ENCODE results near the gene CD151.

Gene CD151

DNA sequence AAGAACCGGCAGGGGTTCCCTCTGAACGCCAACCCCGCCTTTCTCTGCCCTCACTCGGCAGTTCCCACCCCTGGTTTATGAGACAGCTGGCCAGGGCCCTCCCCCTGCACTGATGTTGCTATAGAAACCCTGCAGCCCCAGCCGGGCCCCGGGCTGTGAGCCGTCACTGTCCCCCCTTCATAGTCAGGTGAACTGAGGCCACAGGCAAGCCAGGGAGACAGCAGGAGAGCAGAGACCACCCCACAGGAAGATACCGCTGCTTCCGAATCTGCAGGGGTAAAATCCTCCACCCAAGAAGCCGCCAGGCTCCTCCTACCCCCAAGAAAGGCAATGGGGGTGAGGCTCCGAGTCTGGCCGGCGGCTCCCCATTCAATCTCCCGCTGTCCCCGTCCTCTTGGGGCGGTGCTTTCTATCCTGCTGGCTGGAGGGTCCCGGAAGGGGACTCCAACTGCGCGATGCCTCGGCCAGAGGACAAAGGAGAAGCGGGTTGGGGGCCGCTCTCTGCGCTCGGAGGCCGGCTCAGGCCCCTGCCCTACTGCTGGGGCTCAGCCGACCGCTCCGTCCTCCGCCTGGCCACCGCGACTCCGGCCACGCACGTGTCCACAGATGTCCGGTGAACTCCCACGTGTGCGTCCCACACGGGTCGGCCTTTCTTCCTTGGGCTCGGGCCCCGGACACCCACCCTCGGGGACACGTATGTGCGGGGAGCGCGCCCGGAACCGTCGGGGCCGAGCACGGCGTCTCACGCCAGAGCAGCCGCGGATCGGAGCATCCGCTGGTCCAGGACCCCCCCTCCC, 35.3 kb upstream of the CD151 start:
- ATAC-seq = peak; percentile 46 to 55

DNA sequence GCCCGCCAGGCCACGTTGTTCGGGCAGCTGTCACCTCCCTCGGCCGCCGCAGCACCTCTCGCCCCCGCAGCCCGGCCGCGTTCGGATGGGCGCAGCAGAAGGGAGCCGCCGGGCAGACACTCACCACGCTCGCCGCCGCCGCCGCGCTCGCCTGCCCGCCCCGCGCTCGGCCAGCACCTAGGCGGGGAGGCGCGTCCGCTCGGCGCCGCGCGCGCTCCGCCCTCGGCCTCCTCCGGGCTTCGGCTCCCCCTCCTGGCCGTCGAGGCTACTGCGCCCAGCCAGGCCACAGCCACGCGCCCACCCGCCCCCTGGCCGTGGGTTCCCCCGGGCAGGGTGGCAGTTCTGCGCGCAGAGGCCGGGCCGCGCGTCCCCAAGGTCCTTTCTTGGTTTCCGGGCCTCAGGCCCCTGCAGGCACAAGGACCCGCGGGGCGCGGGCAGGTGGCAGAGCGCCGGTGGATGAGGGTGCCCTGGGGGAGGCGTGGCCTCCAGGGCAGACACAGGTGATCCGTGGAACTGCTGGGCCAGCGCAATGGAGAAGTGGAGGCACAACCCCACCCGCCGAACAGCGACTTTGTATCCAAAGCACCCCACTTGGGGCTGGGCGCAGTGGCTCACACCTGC, 34.5 kb upstream of the CD151 start, which contains the start of gene SLC25A22:
TSS of gene SLC25A22 (minus strand) at position 189 of the 621 bp plus-strand sequence. CDS start 3,275 bp downstream, outside the sequence.
- peak; percentile 49 for ATAC-seq

DNA sequence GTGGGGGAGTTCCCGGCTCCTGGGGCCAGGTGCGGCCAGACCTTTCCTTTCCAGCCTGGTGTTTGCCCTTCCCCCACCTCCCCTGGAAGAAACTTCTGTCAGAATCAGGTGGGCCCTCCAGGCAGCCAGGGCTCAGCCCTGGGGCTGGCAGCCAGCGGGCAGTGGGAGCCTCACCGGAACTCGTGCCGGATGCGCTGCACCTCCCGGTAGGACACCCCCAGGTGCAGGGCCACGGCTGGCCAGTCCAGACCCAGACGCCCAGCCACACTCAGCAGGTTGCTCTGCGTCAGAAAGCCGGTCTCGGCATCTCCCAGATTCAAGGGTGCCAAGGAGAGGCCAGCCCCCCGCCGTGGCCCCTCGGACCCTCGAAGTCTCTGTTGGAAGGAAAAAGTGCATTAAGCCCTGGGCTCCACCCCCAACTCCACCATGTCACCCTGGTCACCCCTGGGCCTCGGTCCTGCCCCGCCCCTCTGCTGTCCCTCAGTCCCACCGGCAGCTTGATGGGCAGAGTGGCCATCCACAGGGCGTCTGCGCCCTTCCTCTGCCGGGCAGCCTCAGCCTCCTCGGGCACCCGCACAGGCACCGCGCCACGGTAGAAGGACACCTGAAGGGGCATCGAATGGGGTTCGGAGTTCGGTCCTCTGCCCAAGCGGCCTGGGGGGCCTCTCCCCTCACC, 33.0 kb upstream of the CD151 start:
- ATAC-seq = no peak

DNA sequence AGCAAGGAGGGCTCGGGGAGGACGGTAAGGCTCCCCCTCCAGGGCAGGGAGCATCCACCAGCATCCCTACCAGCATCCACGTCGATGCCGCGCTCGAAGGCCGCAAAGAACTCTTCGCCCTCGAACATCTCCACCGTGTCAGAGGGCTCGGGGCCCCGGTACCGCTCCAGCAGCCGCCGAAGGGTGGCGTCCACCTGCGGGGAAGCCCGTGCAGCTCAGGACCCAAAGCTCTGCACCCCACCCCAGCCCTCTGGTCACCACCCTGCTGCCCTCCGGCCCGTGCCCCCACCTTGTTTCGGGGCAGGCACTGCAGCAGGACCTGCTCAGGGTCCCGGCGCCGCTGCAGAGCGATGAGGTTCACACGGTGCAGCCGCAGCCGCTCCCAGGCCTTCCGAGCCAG, 32.3 kb upstream of the CD151 start:
- no peak for ATAC-seq

DNA sequence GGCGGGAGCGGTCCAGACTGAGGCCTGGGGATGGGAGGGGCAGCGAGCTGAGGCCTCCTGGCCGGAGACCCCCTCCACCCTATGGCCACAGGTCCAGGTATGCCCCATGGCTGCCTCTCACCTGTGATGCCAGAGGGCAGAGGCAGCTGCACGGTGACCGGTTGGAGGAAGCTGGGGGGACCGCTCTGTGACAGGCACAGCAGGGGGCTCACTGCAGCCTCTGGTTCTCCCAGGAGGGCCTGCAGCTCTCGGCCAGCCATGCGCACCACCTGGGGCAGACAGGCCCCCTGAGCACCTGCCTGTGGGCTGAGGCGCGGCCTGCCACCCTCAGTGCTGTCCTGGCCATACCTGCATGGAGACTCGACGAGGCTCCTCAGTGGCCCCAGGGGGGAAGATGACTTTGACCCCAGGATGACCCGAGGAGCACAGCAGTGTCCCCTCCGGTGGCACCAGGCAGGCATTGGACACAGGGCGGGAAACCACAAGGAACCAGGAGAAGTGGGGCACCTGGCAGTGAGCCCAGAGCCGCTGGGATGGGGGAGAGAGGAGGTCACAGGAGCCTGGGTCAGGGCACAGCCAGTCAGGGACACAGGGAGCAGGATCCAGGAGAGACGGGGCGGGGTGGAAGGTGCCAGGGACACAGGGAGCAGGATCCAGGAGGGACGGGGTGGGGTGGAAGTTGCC, 31.5 kb upstream of the CD151 start:
- no peak for ATAC-seq

DNA sequence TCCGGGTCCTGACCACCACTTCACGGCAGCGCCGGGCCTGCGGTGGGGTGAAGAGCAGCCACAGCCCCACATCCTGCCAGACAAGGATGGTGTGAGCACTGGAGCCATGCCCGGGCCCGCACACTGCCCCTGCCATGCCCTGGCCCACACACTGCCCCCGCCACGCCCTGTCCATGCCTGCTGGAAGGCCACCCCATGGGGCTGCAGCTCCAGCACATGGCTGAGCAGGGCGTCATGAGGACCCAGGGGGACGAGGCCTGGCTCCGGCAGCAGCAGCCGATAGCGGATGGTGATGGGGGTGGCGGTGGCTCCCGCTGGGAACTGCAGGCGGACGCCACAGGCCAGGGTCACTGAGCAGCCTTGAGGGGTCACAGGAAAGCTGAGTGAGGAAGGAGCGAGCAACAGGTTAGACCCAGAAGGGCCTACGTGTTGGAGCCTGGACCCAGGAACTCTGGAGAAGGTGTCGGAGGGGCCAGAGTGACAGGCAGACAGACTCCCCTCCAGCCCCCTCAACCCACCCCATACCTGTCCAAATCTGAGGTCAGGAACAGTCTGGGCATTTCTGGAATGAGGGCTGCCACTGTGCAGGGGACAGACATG, 30.6 kb upstream of the CD151 start:
- no peak for ATAC-seq

DNA sequence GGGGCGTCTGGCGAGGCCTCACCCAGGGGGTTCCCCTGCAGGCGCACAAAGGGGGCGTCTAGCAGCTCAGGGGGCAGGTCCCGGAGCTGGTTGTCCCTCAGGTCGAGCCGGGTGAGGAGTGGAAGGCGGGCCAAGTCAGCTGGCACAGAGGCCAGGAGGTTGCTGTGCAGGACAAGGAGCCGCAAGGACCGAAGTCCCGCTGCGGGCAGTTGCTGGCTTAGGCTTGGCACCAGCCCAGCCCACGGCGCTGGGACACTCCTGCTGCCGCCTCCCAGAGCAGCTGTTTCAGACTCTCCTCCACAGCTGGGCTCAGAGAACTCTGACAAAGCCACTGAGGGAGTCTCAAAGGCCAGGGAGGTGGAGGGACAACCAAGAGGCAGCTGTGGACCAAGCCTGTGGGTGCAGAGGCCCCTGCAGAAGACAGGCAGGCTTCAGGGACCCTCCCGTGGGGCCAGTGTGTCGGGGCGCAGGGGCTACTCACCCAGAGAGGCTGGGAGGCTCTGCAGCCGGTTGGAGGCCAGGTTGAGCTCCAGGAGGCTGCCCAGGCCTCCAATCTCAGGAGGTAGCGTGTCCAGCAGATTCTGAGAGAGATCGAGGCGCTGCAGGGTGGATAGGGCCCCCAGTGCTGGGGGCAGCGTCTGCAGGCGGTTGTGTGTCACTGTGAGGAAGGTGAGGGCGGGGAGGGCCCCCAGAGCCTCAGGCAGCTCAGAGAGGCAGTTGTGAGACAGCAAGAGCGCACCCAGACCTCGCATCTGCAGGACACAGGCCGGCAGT, 29.9 kb upstream of the CD151 start:
- ATAC-seq = no peak

DNA sequence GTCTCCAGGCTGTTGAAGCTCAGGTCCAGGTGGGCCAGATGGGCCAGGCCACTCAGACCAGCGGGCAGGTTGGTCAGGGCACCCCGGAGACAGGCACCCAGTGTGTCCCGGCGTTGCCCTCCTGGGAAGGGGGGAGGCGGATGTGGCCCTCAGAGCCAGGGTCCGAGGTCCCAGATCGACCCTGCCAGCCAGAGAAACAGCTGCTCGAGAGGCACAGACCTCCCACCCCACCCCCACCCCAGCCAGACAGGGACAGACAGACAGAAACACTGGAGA, 29.3 kb upstream of the CD151 start:
- no peak for ATAC-seq

DNA sequence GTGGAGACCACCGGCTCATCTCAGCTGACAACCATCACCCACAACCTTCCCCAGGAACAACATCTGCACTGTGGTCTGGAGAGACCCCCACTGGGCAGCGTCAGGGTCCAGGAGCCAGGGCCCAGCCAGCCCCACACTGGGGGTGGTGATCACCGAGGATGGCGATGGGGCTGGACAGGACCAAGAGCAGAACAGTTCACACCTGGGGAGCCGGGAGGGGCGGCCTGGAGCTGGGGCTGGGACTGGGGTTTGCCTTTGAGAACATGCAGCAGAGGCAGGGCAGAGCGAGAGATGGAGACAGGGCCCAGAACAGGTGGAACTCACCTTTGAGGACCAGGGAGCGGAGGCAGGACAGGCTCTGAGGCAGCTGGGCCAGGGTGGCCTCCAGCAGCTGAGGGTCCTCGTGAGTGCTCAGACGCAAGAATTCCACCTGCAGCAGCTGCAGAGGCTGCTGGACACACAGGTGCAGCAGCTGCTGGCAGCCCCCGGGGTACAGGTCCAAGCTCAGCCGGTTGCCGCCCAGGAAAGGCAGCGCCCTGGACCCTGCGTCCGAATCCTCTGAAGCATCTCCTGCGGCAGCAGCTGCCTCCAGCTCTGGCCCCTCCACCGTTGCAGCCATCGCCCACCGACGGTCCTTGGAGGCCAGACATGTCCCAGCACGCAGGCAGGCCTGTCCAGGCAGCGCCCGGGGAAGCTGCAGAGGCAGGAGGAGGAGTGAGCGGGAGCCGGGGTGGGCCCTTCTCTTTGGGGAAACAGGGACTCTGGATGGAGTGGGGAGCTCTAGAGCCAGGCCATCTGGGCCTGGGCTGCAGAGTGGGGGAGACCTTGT, 28.8 kb upstream of the CD151 start:
- no peak for ATAC-seq

DNA sequence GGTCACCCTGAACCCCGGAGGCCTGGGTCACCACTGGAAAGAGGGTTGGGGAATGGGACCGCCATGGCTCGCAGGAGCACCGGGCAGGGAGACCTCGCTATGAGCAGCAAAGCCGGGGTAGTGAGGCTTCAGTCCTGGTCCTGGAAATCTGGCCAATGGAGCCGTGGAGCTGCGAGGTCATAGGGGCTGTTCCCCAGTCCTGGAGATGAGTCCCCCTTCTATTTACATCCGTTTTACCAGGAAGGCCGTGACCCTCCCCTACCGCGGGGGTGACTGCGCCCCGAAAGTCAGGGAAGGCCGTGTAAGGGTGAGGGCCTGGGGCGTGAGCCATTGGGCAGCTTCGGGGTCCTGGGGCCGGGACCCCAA, 28.2 kb upstream of the CD151 start:
- no peak for ATAC-seq

DNA sequence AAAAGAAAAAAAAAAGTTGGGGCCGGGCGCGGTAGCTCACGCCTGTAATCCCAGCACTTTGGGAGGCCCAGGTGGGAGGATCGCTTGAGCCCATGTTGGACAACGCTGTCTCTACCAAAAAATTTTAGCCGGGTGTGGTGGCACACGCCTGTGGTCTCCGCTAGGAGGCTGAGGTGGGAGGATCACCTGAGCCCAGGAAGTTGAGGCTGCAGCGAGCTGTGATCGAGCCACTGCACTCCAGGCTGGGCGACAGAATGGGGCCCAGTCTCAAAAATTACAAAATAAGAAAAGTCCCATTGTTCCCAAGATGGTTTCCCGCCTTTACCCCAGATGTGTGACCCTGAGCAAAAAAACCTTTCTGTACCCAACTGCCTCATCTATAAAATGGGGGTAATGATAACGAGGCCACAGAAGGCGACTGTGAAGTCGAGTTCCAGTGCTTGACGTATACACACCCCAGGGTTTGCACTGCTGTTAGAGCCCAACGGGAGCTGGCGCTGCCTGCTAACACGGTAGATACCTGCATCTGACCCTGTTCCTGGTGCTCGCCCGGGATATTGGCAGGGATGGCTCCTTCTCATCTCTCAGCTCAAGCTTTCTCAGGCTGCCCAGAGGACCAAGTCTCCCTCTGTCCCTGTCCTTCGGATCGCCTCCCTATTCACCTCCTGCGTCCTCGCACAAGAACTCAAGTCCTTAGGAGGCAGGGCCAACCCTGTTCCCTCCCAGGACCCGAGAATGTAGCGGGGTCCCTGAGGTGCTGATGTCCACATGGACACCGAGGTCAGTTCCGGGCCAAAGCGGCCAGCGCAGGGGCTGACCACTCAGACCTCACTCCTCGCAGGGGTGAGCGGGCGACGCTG, 24.1 kb upstream of the CD151 start:
- no peak for ATAC-seq

DNA sequence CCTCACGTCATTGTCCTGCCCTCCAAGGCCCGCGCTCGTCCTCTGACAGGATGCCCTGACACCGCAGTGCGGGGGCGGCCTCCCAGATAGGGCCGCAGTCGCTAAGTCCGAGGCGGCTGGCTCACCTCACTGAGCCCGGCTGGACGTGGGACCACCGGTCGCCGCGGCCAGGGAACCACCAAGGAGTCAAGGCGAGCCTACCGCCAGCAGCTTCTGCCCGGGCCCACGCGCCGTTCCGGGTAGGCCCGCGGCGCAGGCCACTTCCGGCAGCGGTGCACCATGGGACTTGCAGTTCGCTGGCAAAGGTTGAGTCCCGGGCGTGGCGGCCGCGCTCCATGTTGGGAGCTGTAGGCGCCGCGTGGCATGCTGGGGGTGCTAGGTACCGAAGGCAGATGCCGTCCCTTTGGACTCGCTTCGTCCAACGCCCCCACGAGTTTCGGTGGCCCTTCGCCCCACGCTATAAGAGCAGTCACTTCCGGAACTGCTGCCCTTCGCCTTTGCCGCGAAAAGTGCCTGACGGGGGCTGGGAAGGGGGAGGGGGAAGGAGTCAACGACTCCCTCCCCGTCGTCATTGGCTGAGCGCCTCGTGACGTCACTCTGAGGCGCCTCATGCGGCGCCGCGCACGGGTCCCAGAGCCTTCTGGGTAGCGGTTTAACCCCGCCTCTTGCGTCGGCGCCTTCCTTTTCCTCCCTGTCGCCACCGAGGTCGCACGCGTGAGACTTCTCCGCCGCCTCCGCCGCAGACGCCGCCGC, 23.3 kb upstream of the CD151 start, which contains the start of gene RPLP2:
TSS of gene RPLP2 (plus strand) at position 681 of the 753 bp plus-strand sequence. CDS start 268 bp downstream, outside the sequence.
- ATAC-seq = peak; percentile 88

DNA sequence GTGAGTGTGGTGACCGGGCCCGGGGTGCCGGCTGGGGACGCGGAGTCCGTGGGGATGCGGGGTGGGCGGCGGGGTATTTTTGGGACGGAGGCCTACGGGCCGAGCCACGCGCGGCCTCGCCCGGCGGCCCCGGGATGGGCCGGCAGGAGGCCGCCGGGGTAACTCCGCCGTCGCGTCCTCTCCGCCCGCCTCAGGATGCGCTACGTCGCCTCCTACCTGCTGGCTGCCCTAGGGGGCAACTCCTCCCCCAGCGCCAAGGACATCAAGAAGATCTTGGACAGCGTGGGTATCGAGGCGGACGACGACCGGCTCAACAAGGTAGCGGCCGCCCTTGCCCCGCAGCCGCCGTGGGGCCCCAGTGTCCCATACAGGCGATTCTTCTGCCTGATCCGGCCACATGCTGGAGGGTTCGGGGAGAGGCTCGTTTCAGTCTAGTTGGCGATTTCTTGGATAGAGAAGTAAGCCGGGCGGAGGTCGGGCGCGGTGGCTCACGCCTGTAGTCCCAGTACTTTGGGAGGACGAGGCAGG, 22.6 kb upstream of the CD151 start:
- peak; percentile 2 for ATAC-seq

DNA sequence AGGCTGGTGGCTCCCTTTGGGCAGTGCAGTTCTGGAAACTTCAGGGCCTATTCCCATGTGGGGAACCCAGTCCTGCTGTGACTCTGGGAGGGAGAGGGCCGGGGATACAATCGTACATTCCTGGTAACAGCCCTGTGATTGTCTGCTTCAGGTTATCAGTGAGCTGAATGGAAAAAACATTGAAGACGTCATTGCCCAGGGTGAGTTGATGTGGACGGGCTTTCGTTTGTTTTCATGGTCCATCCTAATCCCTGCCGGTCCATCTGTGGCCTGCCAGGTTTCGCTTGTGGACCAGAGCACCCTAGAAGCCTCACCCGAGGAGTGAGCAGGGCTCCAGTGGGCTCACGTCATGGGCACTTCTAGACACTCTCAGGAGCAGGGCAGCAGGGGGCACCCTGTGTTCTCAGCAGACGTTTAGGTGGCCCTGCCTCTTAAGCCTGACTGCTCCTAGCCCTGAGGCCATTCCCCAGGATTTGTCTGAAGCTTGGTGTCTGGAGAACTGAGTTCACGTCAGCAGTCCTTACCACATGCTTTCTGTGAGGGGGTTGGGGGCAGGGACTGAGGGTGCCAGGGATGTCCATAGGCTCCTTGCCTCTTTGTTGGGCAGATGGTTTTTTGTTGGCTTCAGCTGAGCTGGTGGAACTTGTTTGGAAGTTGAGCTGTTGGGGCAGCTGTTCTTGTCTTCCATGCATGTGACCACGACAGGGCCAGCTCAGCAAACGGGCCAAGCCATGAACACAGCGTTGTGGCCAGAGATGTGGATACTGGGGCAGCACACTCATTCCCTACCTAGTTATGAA, 21.1 kb upstream of the CD151 start:
- ATAC-seq = no peak

DNA sequence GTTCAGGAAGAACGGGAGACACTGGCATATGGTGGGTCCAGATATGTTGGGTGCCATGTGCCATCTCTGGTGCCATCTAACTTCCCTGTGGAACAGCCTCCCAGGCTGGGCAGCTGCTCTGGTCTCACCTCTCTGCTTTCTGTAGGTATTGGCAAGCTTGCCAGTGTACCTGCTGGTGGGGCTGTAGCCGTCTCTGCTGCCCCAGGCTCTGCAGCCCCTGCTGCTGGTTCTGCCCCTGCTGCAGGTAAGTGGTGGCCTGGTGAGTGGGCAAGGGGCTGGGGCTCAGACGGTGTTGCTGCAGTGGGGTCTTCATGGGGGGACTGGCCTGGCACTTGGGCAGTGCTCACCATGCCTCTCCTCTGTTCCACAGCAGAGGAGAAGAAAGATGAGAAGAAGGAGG, 20.4 kb upstream of the CD151 start:
- no peak for ATAC-seq

DNA sequence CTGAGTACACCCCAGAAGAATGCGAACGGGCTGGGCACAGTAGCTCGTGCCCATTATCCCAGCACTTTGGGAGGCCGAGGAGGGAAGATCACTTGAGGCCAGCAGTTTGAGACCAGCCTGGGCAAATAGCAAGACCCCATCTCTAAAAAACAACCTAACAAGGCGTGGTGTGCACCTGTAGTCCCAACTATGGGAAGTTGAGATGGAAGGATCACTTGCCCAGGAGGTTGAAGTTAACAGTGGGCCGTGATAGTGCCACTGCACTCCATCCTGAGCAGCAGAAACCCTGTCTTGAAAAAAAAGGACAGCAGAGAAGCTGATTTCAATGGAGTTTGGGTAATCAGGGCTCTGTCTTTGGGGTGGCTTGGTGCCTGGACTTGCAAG, 19.7 kb upstream of the CD151 start:
- no peak for ATAC-seq

DNA sequence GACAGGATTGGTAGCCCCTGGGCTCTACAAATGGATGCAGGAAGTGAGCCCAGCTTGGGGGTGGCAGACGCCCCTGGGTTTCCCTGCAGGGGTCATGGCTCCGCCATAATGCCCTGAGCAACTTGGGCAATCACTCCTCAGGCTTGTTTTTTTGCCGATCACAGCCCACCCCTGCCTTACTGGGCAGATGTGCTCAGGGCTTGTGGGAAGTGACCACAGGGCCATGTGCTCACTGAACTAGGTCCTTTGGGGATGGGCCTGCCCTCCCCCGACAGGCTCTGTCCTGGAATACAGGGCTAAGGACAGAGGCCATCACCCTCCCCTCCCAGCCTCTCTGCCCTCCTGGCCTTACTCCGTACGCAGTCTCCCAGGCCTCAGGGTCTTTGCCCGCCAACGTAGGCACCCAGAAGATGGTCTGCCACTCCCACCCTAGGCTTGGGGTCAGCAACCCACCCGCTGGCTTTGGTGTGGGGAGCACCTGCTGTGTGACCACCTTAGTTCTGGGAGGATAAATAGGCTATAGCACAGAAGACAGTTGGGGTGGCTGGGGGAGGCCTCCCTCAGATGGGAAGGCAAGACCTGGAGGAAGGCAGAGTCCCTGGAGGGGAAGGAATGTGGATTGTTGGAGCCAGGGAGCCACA, 19.2 kb upstream of the CD151 start:
- no peak for ATAC-seq
